OCI-LY3 (cell line): Measurements from ENCODE around the gene ZC3H7A.
"Not testable (repeated sequence)": the region's sequence is repeated elsewhere in the genome, so short reads cannot be mapped to it uniquely, and the experiment has no call there.

Source experiments
- EZH2phosphoT487 ChIP-seq: fragments of 200-600 bp; shearing (Covaris generic); IDR thresholded peaks from 2 replicates; pipeline ENCODE4 v1.6.1; 2018; ENCODE audit warnings: antibody characterized with exemption, mixed run types, low read depth
- TF ChIP-seq, protein P1 (sequence below): fragments of 200-600, 300-600 bp; sonication (generic); IDR thresholded peaks from 2 replicates; pipeline ENCODE4 v1.5.1; 2014; ENCODE audit warnings: antibody characterized with exemption, low read length, low read depth

DNA sequence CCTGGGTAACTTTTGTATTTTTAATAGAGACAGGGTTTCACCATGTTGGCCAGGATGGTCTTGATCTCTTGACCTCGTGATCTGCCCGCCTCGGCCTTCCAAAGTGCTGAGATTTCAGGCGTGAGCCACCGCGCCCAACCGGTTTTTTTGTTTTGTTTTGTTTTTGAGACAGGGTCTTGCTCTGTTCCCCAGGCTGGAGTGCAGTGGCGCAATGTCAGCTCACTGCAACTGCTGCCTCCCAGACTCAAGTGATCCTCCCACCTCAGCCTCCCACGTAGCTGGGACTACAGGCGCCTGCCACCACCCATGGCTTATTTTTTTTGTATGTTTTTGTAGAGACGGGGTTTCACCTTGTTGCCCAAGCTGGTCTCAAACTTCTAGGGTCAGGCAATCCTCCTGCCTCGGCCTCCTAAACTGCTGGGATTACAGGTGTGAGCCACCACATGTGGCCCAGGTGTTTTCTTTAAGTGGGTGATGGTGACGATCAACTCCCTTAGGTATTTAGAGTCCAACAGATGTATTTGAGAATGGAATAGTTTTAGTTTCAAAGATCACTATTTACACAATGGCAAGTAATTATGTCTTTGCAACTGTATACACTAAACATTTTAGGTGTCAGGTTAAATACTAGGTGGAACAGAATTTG, 28.6 kb upstream of the ZC3H7A start:
- TF ChIP-seq, protein P1, sequence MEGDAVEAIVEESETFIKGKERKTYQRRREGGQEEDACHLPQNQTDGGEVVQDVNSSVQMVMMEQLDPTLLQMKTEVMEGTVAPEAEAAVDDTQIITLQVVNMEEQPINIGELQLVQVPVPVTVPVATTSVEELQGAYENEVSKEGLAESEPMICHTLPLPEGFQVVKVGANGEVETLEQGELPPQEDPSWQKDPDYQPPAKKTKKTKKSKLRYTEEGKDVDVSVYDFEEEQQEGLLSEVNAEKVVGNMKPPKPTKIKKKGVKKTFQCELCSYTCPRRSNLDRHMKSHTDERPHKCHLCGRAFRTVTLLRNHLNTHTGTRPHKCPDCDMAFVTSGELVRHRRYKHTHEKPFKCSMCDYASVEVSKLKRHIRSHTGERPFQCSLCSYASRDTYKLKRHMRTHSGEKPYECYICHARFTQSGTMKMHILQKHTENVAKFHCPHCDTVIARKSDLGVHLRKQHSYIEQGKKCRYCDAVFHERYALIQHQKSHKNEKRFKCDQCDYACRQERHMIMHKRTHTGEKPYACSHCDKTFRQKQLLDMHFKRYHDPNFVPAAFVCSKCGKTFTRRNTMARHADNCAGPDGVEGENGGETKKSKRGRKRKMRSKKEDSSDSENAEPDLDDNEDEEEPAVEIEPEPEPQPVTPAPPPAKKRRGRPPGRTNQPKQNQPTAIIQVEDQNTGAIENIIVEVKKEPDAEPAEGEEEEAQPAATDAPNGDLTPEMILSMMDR, result not testable (repeated sequence)
- TF ChIP-seq EZH2phosphoT487, result not testable (repeated sequence)
